PFSK-1 (cell line): Measurements from ENCODE around the gene TBKBP1.

ENCODE experiments used
- FOXP2 ChIP-seq: optimal IDR thresholded peaks from 2 replicates; pipeline ENCODE3; 2011; ENCODE audit warnings: borderline replicate concordance, control low read depth, inconsistent platforms; ENCODE audit not compliant: insufficient read depth; ENCODE audit errors: extremely low read length, extremely low read depth
- POLR2AphosphoS5 ChIP-seq: IDR thresholded peaks from 2 replicates; pipeline ENCODE4 v1.6.1; 2012; ENCODE audit warnings: low read depth, mild to moderate bottlenecking, control low read depth, low read length, moderate library complexity
- SIN3A ChIP-seq: IDR thresholded peaks from 2 replicates; pipeline ENCODE4 v1.6.1; 2012; ENCODE audit warnings: mild to moderate bottlenecking, low read length, moderate library complexity, borderline replicate concordance; ENCODE audit not compliant: insufficient read depth
- TAF1 ChIP-seq: IDR thresholded peaks from 2 replicates; pipeline ENCODE4 v1.6.1; 2012; ENCODE audit warnings: low read length, control low read depth, borderline replicate concordance; ENCODE audit not compliant: insufficient read depth
- TF ChIP-seq, protein P1 (sequence below), 2 experiments: IDR thresholded peaks; 2 replicates each; pipeline versions ENCODE4 v1.6.1 to v1.8.0; 2011 to 2012; ENCODE audit warnings: low read depth in 2 of 2, low read length in 2 of 2, control low read depth in 1 of 2, inconsistent platforms in 1 of 2, mild to moderate bottlenecking in 1 of 2, moderate library complexity in 1 of 2; ENCODE audit not compliant: insufficient read depth in 1 of 2

Gene TBKBP1

GRCh38 chr17:47760409-47761140, 66.6 kb downstream of the TBKBP1 start:
- no peak for TF ChIP-seq TAF1
- no peak for TF ChIP-seq SIN3A
- no peak for TF ChIP-seq FOXP2
- TF ChIP-seq, protein P1, sequence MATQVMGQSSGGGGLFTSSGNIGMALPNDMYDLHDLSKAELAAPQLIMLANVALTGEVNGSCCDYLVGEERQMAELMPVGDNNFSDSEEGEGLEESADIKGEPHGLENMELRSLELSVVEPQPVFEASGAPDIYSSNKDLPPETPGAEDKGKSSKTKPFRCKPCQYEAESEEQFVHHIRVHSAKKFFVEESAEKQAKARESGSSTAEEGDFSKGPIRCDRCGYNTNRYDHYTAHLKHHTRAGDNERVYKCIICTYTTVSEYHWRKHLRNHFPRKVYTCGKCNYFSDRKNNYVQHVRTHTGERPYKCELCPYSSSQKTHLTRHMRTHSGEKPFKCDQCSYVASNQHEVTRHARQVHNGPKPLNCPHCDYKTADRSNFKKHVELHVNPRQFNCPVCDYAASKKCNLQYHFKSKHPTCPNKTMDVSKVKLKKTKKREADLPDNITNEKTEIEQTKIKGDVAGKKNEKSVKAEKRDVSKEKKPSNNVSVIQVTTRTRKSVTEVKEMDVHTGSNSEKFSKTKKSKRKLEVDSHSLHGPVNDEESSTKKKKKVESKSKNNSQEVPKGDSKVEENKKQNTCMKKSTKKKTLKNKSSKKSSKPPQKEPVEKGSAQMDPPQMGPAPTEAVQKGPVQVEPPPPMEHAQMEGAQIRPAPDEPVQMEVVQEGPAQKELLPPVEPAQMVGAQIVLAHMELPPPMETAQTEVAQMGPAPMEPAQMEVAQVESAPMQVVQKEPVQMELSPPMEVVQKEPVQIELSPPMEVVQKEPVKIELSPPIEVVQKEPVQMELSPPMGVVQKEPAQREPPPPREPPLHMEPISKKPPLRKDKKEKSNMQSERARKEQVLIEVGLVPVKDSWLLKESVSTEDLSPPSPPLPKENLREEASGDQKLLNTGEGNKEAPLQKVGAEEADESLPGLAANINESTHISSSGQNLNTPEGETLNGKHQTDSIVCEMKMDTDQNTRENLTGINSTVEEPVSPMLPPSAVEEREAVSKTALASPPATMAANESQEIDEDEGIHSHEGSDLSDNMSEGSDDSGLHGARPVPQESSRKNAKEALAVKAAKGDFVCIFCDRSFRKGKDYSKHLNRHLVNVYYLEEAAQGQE (IDR thresholded peaks at IDR 0.05; ENCODE audit: insufficient read depth in 1 of 2, low read depth in 2 of 2, low read length in 2 of 2) = no peak
- no peak for TF ChIP-seq POLR2AphosphoS5
